GM12872 (cell line): ENCODE results near the gene RIT2.

Source experiments
- CTCF ChIP-seq: IDR thresholded peaks from 3 replicates; pipeline ENCODE4 v1.5.1; 2011; ENCODE audit warnings: low read depth, mild to moderate bottlenecking, low read length, moderate library complexity; ENCODE audit not compliant: insufficient read depth

The RIT2 gene

GRCh38 chr18:42954887-42955286 lies 160.6 kb downstream of the RIT2 start:
- TF ChIP-seq CTCF = no peak

GRCh38 chr18:42953306-42953705 lies 162.2 kb downstream of the RIT2 start:
- no peak for TF ChIP-seq CTCF

- no peak for TF ChIP-seq CTCF
Measured at GRCh38 chr18:42950732-42951131, 164.8 kb downstream of the RIT2 start.

- TF ChIP-seq CTCF = no peak
Measured at GRCh38 chr18:42948831-42949230, 166.7 kb downstream of the RIT2 start.

- TF ChIP-seq CTCF = no peak
Measured at GRCh38 chr18:42941860-42942259, 173.6 kb downstream of the RIT2 start.

GRCh38 chr18:42941021-42941420 lies 174.5 kb downstream of the RIT2 start:
- no peak for TF ChIP-seq CTCF

GRCh38 chr18:42937436-42937835 lies 178.0 kb downstream of the RIT2 start:
- no peak for TF ChIP-seq CTCF

GRCh38 chr18:42936289-42936688 lies 179.2 kb downstream of the RIT2 start:
- TF ChIP-seq CTCF = no peak
